GM19463 (cell line): ENCODE measurements around the gene LGALS4.
"Not testable (repeated sequence)": the region's sequence is repeated elsewhere in the genome, so short reads cannot be mapped to it uniquely, and the experiment has no call there.

ENCODE experiments used
- ATAC-seq: cut with Tn5 transposase; IDR thresholded peaks from one replicate; pipeline ENCODE4 v1.9.1; 2021; ENCODE audit warnings: mild to moderate bottlenecking, moderate library complexity; ENCODE audit not compliant: unreplicated experiment

Gene LGALS4

GRCh38 chr19:38812841-38813320, at the start of gene LGALS4:
Gene LGALS4 (minus strand): TSS chr19:38812945. CDS start chr19:38812886, 59 bp downstream.
- no peak for ATAC-seq

GRCh38 chr19:38861368-38861767, 48.6 kb upstream of the LGALS4 start:
- ATAC-seq = no peak

GRCh38 chr19:38859631-38860204, 47.0 kb upstream of the LGALS4 start:
- not testable (repeated sequence) for ATAC-seq

- no peak for ATAC-seq
Observed at GRCh38 chr19:38856813-38857212, 44.1 kb upstream of the LGALS4 start.

- not testable (repeated sequence) for ATAC-seq
Observed at GRCh38 chr19:38855751-38856150, 43.0 kb upstream of the LGALS4 start.

GRCh38 chr19:38854961-38855360, 42.2 kb upstream of the LGALS4 start:
- not testable (repeated sequence) for ATAC-seq

GRCh38 chr19:38853214-38853613, 40.5 kb upstream of the LGALS4 start:
- no peak for ATAC-seq

GRCh38 chr19:38852231-38853044, 39.7 kb upstream of the LGALS4 start:
- no peak for ATAC-seq

- ATAC-seq = peak; percentile 14
Observed at GRCh38 chr19:38851622-38852230, 39.0 kb upstream of the LGALS4 start.

- ATAC-seq = no peak
Observed at GRCh38 chr19:38850976-38851621, 38.4 kb upstream of the LGALS4 start.

- ATAC-seq = peak; percentile 75
Observed at GRCh38 chr19:38850436-38850975, 37.8 kb upstream of the LGALS4 start.

- ATAC-seq = peak; percentile 49
Observed at GRCh38 chr19:38849860-38850435, 37.2 kb upstream of the LGALS4 start, which contains the start of gene HNRNPL. Gene HNRNPL (minus strand): TSS chr19:38849986. CDS start chr19:38849966, 20 bp downstream.

GRCh38 chr19:38849147-38849859, 36.6 kb upstream of the LGALS4 start:
- peak; percentile 18 for ATAC-seq

GRCh38 chr19:38848299-38849146, 35.8 kb upstream of the LGALS4 start:
- no peak for ATAC-seq

- ATAC-seq = no peak
Observed at GRCh38 chr19:38846097-38846496, 33.4 kb upstream of the LGALS4 start.

GRCh38 chr19:38845374-38846024, 32.8 kb upstream of the LGALS4 start:
- no peak for ATAC-seq

- ATAC-seq = no peak
Observed at GRCh38 chr19:38844093-38844686, 31.4 kb upstream of the LGALS4 start.

GRCh38 chr19:38843175-38843758, 30.5 kb upstream of the LGALS4 start:
- no peak for ATAC-seq
